Transverse colon (tissue), 3 donors: Measurements from ENCODE around the gene DPP9.

Experiments
- CTCF ChIP-seq, 5 experiments: fragments of 200-600 bp in 3 of 5; fragments of 450-650 bp in 2 of 5; sonication (generic) in 3 of 5; IDR thresholded peaks; 1 replicate in 2 of 5; 2 replicates in 3 of 5; pipeline ENCODE4 v1.5.1; 2016 to 2017; ENCODE audit warnings: antibody characterized with exemption in 5 of 5, inconsistent platforms in 3 of 5, mild to moderate bottlenecking in 2 of 5, moderate library complexity in 1 of 5
- EP300 ChIP-seq: sonication (generic); formaldehyde crosslinking; IDR thresholded peaks from one replicate; pipeline ENCODE4 v1.6.1; 2017; ENCODE audit warnings: antibody characterized with exemption, low read depth

GRCh38 chr19:4653793-4654436, 69.7 kb downstream of the DPP9 start:
- TF ChIP-seq CTCF (IDR thresholded peaks at IDR 0.05) = no peak
- no peak for TF ChIP-seq EP300
